Activated CD4-positive, alpha-beta T cell treated with anti-CD3 and anti-CD28 coated beads, Interleukin-2, amount 50 U/mL, for 24 hours (primary cell): ENCODE measurements around the gene TMEM33.

Experiments used
- DNase-seq, 2 donors: peaks; one replicate each; pipeline ENCODE4 v3.0.0-alpha.2; 2020; ENCODE audit warnings: low read depth in 1 of 2, low spot score in 1 of 2

The TMEM33 gene

DNA sequence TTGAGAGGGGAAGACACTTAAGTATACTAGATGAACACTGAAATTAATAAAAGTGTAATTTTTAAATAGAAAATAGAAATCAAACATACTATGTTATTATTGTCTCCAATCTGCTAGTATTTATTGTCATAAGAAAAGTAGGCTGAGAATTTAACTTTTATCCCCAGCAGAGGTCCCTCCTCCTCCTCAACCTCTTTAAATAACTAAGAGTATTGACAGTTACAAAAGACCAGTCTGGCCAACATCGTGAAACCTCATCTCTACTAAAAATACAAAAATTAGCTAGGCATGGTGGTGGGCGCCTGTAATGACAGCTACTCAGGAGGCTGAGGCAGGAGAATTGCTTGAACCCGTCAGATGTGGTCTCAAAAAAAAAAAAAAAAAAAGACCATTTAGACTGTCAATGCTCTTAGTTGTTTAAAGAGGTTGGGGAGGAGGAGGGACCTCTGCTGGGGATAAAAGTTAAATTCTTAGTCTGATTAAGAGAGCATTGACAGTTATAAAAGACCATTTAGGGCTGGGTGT, 59.3 kb downstream of the TMEM33 start:
- no peak for DNase-seq

DNA sequence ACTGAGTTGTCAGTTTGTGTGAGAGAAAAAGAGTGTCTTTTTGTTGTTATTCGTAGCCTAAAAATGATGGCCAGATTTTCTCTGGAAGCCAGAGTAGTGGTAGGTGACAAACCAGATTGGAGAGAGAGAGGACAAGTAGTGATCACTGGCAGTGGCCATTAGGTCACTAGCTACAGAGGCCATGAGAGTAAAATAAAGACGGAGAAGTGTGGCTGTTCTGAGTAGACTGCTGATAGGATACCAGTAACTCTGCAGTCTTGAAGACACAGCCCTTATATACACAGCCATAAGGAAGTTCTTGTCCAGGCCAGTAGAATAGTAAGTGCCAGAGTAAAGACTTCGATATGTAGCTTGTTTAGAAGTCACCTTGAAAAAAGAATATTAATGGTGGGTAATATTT, 62.8 kb downstream of the TMEM33 start:
- DNase-seq, result no peak

DNA sequence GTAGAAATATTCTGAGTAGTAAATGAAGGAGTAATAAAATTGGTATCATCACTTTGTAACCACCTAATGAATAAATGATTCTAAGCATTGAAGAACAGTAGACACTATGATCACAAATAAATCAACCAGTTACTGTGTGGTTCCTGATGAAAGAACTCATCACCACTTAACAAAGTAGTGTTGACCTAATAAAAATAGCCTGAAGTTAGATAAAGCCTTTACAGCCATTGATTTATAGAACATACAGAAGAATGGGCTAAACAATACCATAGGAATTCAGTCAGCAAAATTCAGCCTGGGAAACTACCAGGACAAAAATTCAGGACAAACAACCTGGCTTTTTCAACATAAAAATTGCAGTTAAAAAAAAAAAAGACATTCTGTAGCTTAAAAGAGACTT, 64.1 kb downstream of the TMEM33 start:
- no peak for DNase-seq

DNA sequence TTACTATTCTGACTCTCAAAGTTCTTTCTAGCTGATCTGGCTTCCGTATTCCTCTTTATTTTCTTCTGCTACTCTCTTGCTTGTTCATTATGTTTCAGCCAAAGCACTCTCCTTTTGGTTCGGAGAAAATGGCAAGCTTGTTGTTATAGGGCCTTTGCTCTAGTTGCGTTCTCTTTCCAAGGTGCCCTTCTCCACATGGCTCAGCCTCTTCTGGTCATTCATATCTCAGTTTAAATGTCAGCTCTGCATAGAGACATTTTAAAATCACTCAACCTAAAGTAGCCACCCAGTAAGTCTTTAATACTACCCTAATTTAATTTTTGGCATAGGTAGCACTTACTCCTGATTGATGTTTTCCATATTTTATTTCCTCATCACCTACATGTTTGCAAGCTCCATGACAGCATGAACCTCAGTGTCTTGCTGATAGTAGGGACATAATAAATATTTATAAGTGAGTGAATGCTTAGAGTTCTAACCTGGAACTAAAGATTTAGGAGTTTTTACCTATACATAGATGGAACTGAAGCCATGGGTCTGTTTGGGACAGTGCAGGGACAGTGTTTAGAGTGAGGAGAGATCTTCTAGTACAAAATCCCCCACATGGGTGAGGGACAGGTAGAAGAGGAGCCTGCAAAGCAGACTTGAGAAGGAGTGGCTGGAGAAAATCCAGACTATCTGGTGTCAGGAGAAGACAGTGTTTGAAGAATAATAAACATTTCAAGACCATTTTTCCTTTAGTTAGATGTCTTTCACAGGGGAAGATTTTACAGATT, 73.0 kb downstream of the TMEM33 start:
- no peak for DNase-seq
